Stomach (tissue), 9 donors: ENCODE data around the gene PPP2R5C. TPM values are rescaled to one million over a fixed set of nuclear protein-coding genes. Genes with fewer than 3 reads are reported as not detected.

Source experiments
- DNase-seq, 2 donors: peaks; one replicate each; pipeline versions ENCODE4 v3.0.0 to v3.0.0-alpha.2; 2013 to 2019
- H3K27ac ChIP-seq, 5 donors: fragments of 200-600 bp in 4 of 5; sonication (generic) in 4 of 5; one replicate each; pipeline ENCODE4 v1.5.1; 2013 to 2019; ENCODE audit warnings: mild to moderate bottlenecking in 1 of 5, moderate library complexity in 1 of 5
- H3K27me3 ChIP-seq, 3 donors: fragments of 200-600 bp; sonication (generic); one replicate each; pipeline ENCODE4 v1.5.1; 2017 to 2019; ENCODE audit warnings: mixed run types in 1 of 3
- H3K36me3 ChIP-seq, 4 donors: fragments of 200-600 bp; sonication (generic); 1 replicate in 3 of 4; 2 replicates in 1 of 4; pipeline ENCODE4 v1.5.1; 2016 to 2019
- H3K4me1 ChIP-seq, 4 donors: fragments of 200-600 bp; sonication (generic); one replicate each; pipeline ENCODE4 v1.5.1; 2016 to 2019
- H3K4me3 ChIP-seq, 4 donors: fragments of 200-600 bp; sonication (generic) in 3 of 4; one replicate each; pipeline ENCODE4 v1.5.1; 2016 to 2019; ENCODE audit warnings: mild to moderate bottlenecking in 1 of 4
- H3K9me3 ChIP-seq, 4 donors: fragments of 200-600 bp; sonication (generic); one replicate each; pipeline ENCODE4 v1.5.1; 2016 to 2019
- EP300 ChIP-seq: sonication (generic); formaldehyde crosslinking; IDR thresholded peaks from one replicate; pipeline ENCODE4 v1.6.1; 2017; ENCODE audit warnings: antibody characterized with exemption
- POLR2A ChIP-seq, 4 donors: fragments of 450-650 bp; IDR thresholded peaks; one replicate each; pipeline ENCODE4 v1.6.1; 2016; ENCODE audit warnings: antibody characterized with exemption in 4 of 4, control low read depth in 2 of 4, mild to moderate bottlenecking in 1 of 4, moderate library complexity in 1 of 4
- POLR2AphosphoS5 ChIP-seq, 3 donors: sonication (generic); formaldehyde crosslinking; IDR thresholded peaks; one replicate each; pipeline ENCODE4 v1.6.1; 2016; ENCODE audit warnings: antibody characterized with exemption in 3 of 3
- WGBS, 5 donors: extraction: QIAGEN DNeasy Blood & Tissue Kit in 3 of 5; methylation state at CpG; one replicate each; pipeline versions ENCODE4 v1.1.5 to v1.1.7; 2013 to 2018; 5-methylcytosine and 5-hydroxymethylcytosine counted together
- intact Hi-C: fragments of 100-400 bp; cut with DNase I; formaldehyde crosslinking; loops from one replicate; pipeline ENCODE4 v1.15.1; 2023; ENCODE audit warnings: low total_unique reads
- polyA plus RNA-seq, 3 donors: library from polyadenylated mRNA; stranded (reverse); fragments of 200-250 nt; gene quantifications; one replicate each; pipeline ENCODE4 v1.2.3, GENCODE V29; 2013
- total RNA-seq, 5 donors: library from RNA; depleted of rRNA; stranded (reverse); fragments of >200 nt; gene quantifications; one replicate each; pipeline versions ENCODE4 v1.1.0 to v1.2.3, GENCODE V29; 2014 to 2016
- TF ChIP-seq, protein P1 (sequence below), 7 experiments: fragments of 450-650 bp in 4 of 7; fragments of 200-600 bp in 3 of 7; sonication (generic) in 3 of 7; IDR thresholded peaks; one replicate each; pipeline ENCODE4 v1.5.1; 2016 to 2019; ENCODE audit warnings: antibody characterized with exemption in 7 of 7, control low read depth in 2 of 7, mild to moderate bottlenecking in 1 of 7
- donor health status: healthy with polysubstance abuse.
- donor health status: Bipolar disorder and iron deficiency.
- donor health status: healthy.

The PPP2R5C gene
- total and polyA plus RNA-seq, 8 donors, result 19.7 to 175 (median 89.6) TPM

DNA sequence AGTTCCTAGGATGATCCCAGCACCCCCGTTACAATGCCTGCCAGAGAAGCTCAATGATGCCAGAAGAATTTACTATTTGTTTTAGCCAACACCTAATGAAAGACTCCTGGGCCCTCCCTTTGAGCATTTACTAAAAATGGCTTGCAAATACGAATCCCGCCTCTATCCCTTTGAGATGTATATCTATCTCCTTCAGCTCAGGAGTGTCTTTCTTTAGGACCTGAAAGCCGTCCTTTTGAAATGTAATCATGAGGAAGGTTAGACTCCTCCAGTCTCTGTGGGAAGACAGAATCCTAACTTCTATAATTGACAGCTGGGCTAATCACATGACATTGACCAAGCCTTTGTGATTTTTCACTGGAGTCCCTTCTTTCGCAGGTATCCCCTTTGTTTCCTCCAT lies 183.7 kb downstream of the PPP2R5C start:
- no peak overlapping the region for H3K4me3 ChIP-seq
- H3K9me3 ChIP-seq, result no peaks in the 10 kb centered on the region
- TF ChIP-seq, protein P1, sequence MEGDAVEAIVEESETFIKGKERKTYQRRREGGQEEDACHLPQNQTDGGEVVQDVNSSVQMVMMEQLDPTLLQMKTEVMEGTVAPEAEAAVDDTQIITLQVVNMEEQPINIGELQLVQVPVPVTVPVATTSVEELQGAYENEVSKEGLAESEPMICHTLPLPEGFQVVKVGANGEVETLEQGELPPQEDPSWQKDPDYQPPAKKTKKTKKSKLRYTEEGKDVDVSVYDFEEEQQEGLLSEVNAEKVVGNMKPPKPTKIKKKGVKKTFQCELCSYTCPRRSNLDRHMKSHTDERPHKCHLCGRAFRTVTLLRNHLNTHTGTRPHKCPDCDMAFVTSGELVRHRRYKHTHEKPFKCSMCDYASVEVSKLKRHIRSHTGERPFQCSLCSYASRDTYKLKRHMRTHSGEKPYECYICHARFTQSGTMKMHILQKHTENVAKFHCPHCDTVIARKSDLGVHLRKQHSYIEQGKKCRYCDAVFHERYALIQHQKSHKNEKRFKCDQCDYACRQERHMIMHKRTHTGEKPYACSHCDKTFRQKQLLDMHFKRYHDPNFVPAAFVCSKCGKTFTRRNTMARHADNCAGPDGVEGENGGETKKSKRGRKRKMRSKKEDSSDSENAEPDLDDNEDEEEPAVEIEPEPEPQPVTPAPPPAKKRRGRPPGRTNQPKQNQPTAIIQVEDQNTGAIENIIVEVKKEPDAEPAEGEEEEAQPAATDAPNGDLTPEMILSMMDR (IDR thresholded peaks at IDR 0.05), result no peak
- TF ChIP-seq POLR2A (IDR thresholded peaks at IDR 0.05), result no peak
- TF ChIP-seq EP300, result no peak
- no peak for TF ChIP-seq POLR2AphosphoS5 (IDR thresholded peaks at IDR 0.05)
- DNase-seq, result no peak
- H3K4me1 ChIP-seq, result peaks cover 10 to 26% (median 21%) of the 10 kb centered on the region in 4 donors
- no peak overlapping the region for H3K27ac ChIP-seq
- intact Hi-C loops, result loop anchor here (10.0 kb wide), 1 partner anchor 170 kb away; no protein-coding TSS in a partner anchor
- 9 to 13% (median 10%) methylated on average over 5 of the region's 5 CpGs for WGBS, 5 donors
- H3K36me3 ChIP-seq, result no peaks in the 10 kb centered on the region
- peaks cover 0 to 40% (median 0%) of the 10 kb centered on the region in 3 donors for H3K27me3 ChIP-seq

DNA sequence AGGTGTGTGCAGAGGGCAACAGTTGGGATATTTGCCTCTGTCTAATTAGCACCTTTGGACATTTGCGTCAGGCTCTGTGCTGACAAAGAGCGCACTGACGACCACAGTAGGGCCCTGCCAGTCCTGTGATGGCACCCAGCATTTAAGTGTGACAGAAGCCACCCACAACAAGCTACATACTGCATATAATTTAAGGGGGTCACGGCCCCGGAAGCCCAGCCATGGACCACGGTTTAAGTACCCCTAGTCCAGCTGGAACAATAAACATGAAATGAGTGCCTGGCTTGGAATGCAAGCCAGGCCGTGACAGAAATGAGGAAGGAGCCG lies 186.0 kb downstream of the PPP2R5C start:
- peak overlapping the region; percentile 86 to 99 (median 94) for H3K27ac ChIP-seq
- no peaks in the 10 kb centered on the region for H3K9me3 ChIP-seq
- DNase-seq, result no peak
- H3K4me1 ChIP-seq, result peaks cover 10 to 35% (median 25%) of the 10 kb centered on the region in 4 donors
- H3K36me3 ChIP-seq, result no peaks in the 10 kb centered on the region
- peaks cover 0 to 26% (median 0%) of the 10 kb centered on the region in 3 donors for H3K27me3 ChIP-seq
- TF ChIP-seq POLR2A (IDR thresholded peaks at IDR 0.05), result no peak
- TF ChIP-seq, protein P1 (IDR thresholded peaks at IDR 0.05), result no peak
- TF ChIP-seq EP300, result no peak
- TF ChIP-seq POLR2AphosphoS5 (IDR thresholded peaks at IDR 0.05), result no peak
- intact Hi-C loops, result loop anchor here (10.0 kb wide), 1 partner anchor 173 kb away; no protein-coding TSS in a partner anchor
- peak overlapping the region; percentile 56 to 92 (median 76) for H3K4me3 ChIP-seq
- 1 to 7% (median 6%) methylated on average over 8 of the region's 8 CpGs for WGBS, 5 donors

DNA sequence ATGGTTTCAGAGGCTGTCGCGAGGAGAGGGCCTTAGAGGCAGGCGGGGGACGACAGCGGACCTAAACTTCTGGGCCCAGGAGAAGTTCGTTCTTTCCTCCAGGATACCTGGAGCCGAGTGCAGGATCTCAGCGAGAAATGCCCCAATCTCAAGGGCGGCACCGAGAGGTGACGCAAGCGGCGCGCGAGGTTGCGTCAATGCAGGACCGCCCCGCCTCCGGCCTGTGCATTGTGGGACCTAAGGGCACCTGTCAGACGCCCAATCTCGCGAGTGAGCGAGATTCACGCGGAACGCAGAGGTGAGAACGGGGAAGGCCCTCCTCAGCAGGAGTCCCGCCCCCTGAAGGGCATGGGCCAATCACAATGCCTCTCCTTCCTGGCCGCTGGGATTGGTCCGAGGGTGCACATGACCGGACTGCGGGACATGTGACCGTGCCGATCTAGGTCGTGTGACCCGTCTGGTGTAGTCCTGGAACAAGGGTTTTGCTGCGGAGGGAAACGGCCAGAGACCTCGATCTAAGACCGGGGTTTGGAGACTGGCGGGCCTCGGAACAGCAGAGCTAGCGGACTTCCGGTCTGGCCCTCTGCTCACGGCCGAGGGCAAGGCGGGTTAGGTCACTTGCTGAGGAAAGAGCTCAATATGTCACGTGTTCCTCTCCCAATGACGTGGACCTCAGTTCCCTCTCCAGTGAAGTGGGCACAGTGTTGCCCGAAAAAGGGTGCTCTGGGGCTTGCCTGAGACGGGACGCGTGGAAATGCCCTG lies 186.6 kb downstream of the PPP2R5C start:
- peak in 2 of 4 donors; percentile 88 to 98 for TF ChIP-seq POLR2A (IDR thresholded peaks at IDR 0.05)
- TF ChIP-seq, protein P1 (IDR thresholded peaks at IDR 0.05), result peak in 1 of 7 experiments; percentile 9
- peak; percentile 78 for TF ChIP-seq EP300
- TF ChIP-seq POLR2AphosphoS5 (IDR thresholded peaks at IDR 0.05), result peak; percentile 95 to 98 (median 95)
- Histone ChIP-seq H3K4me1 (peaks cover 10 to 35% (median 25%) of the 10 kb centered on the region in 4 donors), H3K9me3 (no peaks in the 10 kb centered on the region), H3K36me3 (no peaks in the 10 kb centered on the region), H3K4me3 (peak overlapping the region; percentile 56 to 92 (median 76)), H3K27me3 (peaks cover 0 to 21% (median 0%) of the 10 kb centered on the region in 3 donors), H3K27ac (peak overlapping the region; percentile 86 to 99 (median 94))
- peak; percentile 100 for DNase-seq
- WGBS, 5 donors, result 0% methylated on average over 42 to 53 of the region's 53 CpGs
- intact Hi-C loops, result loop anchor here (10.0 kb wide), 1 partner anchor 173 kb away; no protein-coding TSS in a partner anchor

DNA sequence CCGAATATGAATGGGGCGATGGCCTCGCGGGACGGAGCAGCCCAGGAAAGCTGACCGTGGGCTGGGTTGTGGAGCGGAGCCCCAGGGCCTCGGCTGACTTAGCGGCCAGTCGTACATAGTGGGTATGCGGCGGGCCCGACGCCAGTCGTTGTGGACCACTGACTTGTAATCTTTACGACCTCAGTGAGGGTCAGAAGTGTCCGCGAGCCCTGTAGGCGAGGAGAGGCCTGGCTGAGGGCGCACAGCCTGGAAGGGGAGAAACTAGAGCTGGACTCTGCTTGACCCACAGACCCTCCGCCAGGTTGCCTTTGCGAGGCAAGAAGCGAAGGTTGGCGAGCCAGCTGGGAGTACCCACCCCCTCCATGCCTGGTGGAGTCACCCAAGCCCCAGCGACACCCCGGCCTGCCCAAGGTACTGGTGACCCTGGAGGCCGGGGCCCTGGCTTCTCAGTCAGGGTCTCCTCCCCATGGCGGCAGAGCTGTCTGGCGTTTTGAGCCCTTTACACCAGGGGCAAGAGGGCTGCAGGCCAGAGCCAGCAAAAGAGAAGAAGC lies 187.2 kb downstream of the PPP2R5C start:
- intact Hi-C loops, result loop anchor here (10.0 kb wide), 1 partner anchor 174 kb away; no protein-coding TSS in a partner anchor

More for the DNA sequence above, 187.2 kb downstream of the PPP2R5C start:
- no peaks in the 10 kb centered on the region for H3K9me3 ChIP-seq
- TF ChIP-seq, protein P1 (IDR thresholded peaks at IDR 0.05), result no peak
- TF ChIP-seq EP300, result no peak
- H3K4me1 ChIP-seq, result peaks cover 10 to 35% (median 25%) of the 10 kb centered on the region in 4 donors
- H3K4me3 ChIP-seq, result peak overlapping the region; percentile 56 to 92 (median 76)
- peaks cover 0 to 21% (median 0%) of the 10 kb centered on the region in 3 donors for H3K27me3 ChIP-seq
- WGBS, 5 donors, result 2 to 9% (median 4%) methylated on average over 3 to 29 of the region's 29 CpGs
- no peak for DNase-seq
- H3K36me3 ChIP-seq, result no peaks in the 10 kb centered on the region
- peak overlapping the region; percentile 86 to 99 (median 93) for H3K27ac ChIP-seq
